H1 (cell line): ENCODE results near the gene CCDC116. TPM values are rescaled to one million over a fixed set of nuclear protein-coding genes. Genes with fewer than 3 reads are reported as not detected.

ENCODE experiments used
- CTCF ChIA-PET: fragments of 300-600 bp; sonication (Branson Sonifier 250); formaldehyde crosslinking; loops from one replicate; lab custom pipeline; 2021; ENCODE audit not compliant: partially characterized antibody; lab: Charles Lee
- POLR2A ChIA-PET: fragments of 300-600 bp; sonication (Branson Sonifier 250); formaldehyde crosslinking; loops from one replicate; lab custom pipeline; 2021; ENCODE audit warnings: inconsistent platforms; ENCODE audit not compliant: partially characterized antibody; lab: Charles Lee
- DNase-seq, 2 experiments: peaks; one replicate each; pipeline versions ENCODE4 v3.0.0 to v3.0.0-alpha.2; 2010 to 2022; ENCODE audit warnings: low spot score in 2 of 2, low read depth in 1 of 2, mixed read lengths in 1 of 2
- FAIRE-seq: peaks from 2 replicates; lab custom pipeline; 2011; peaks lifted over from hg19 to GRCh38; lab: Jason Lieb, UNC
- H2AFZ ChIP-seq: 2 replicates; pipeline ENCODE4 v1.8.1; 2012; ENCODE audit warnings: low read length, inconsistent platforms
- H2AK5ac ChIP-seq: 2 replicates; pipeline ENCODE4 v1.6.1; 2013; ENCODE audit warnings: low read depth, low read length
- H2BK120ac ChIP-seq: replicated peaks from 2 replicates; pipeline ENCODE3; 2013; ENCODE audit warnings: low read depth, low read length, inconsistent platforms
- H2BK12ac ChIP-seq: 2 replicates; pipeline ENCODE4 v1.6.1; 2013; ENCODE audit warnings: low read depth, low read length
- H2BK15ac ChIP-seq: 2 replicates; pipeline ENCODE4 v1.6.1; 2013; ENCODE audit warnings: low read length
- H2BK20ac ChIP-seq: 2 replicates; pipeline ENCODE4 v1.6.1; 2013; ENCODE audit warnings: low read length
- H2BK5ac ChIP-seq: 2 replicates; pipeline ENCODE4 v1.6.1; 2013; ENCODE audit warnings: low read depth, low read length
- H3K14ac ChIP-seq: 2 replicates; pipeline ENCODE4 v1.6.1; 2013; ENCODE audit warnings: inconsistent platforms; ENCODE audit not compliant: insufficient read length
- H3K18ac ChIP-seq: 2 replicates; pipeline ENCODE4 v1.6.1; 2013; ENCODE audit warnings: low read length; ENCODE audit errors: extremely low read depth
- H3K23ac ChIP-seq: 2 replicates; pipeline ENCODE4 v1.6.1; 2013; ENCODE audit warnings: inconsistent platforms; ENCODE audit not compliant: insufficient read length
- H3K23me2 ChIP-seq: 2 replicates; pipeline ENCODE4 v1.6.1; 2013; ENCODE audit warnings: low read depth, low read length
- H3K27ac ChIP-seq: 2 replicates; pipeline ENCODE4 v1.6.1; 2011; ENCODE audit warnings: low read depth, low read length, inconsistent platforms
- H3K27me3 ChIP-seq, 4 experiments: replicated peaks in 1 of 4; 1 replicate in 1 of 4; 2 replicates in 3 of 4; pipeline versions ENCODE4 v1.6.1 to v1.8.1; 2011 to 2013; ENCODE audit warnings: low read length in 3 of 4, mild to moderate bottlenecking in 3 of 4, inconsistent platforms in 2 of 4, mixed read lengths in 2 of 4, moderate library complexity in 1 of 4; ENCODE audit not compliant: control insufficient read depth in 3 of 4, insufficient read depth in 3 of 4; ENCODE audit errors: extremely low read depth in 1 of 4
- H3K36me3 ChIP-seq, 4 experiments: 2 replicates each; pipeline versions ENCODE4 v1.6.1 to v1.8.1; 2011 to 2013; ENCODE audit warnings: mild to moderate bottlenecking in 4 of 4, low read length in 3 of 4, moderate library complexity in 2 of 4, control low read depth in 1 of 4, inconsistent platforms in 1 of 4; ENCODE audit not compliant: insufficient read depth in 4 of 4, control insufficient read depth in 2 of 4
- H3K4ac ChIP-seq: replicated peaks from 2 replicates; pipeline ENCODE3; 2013; ENCODE audit warnings: low read length, low read depth, mixed read lengths, inconsistent platforms; ENCODE audit not compliant: insufficient read length
- H3K4me1 ChIP-seq, 4 experiments: replicated peaks in 1 of 4; 1 replicate in 1 of 4; 2 replicates in 3 of 4; pipeline versions ENCODE4 v1.6.1 to v1.8.1; 2011 to 2013; ENCODE audit warnings: low read length in 3 of 4, inconsistent platforms in 2 of 4, mixed read lengths in 1 of 4; ENCODE audit not compliant: insufficient read depth in 4 of 4, control insufficient read depth in 3 of 4
- H3K4me2 ChIP-seq, 2 experiments: 2 replicates each; pipeline versions ENCODE4 v1.6.1 to v1.8.1; 2011 to 2013; ENCODE audit warnings: low read depth in 2 of 2, low read length in 2 of 2, control low read depth in 1 of 2, inconsistent platforms in 1 of 2, mild to moderate bottlenecking in 1 of 2; ENCODE audit not compliant: insufficient read depth in 1 of 2
- H3K4me3 ChIP-seq, 4 experiments: fragments of 200-600, 300-600 bp in 1 of 4; sonication (generic), shearing (Covaris generic), sonication (Bioruptor Twin) in 1 of 4; 2 replicates each; pipeline versions ENCODE4 v1.5.1 to v1.8.1; 2011 to 2016; ENCODE audit warnings: low read length in 4 of 4, low read depth in 3 of 4, control low read depth in 2 of 4, inconsistent platforms in 2 of 4, mild to moderate bottlenecking in 2 of 4, mixed read lengths in 1 of 4, moderate library complexity in 1 of 4; ENCODE audit not compliant: insufficient read depth in 2 of 4; ENCODE audit errors: extremely low read depth in 1 of 4
- H3K56ac ChIP-seq: replicated peaks from 2 replicates; pipeline ENCODE3; 2013; ENCODE audit warnings: low read depth, mild to moderate bottlenecking, mixed read lengths, low read length, inconsistent platforms; ENCODE audit not compliant: insufficient read length
- H3K79me1 ChIP-seq: 2 replicates; pipeline ENCODE4 v1.6.1; 2013; ENCODE audit warnings: low read depth, low read length, control low read depth
- H3K79me2 ChIP-seq, 2 experiments: 2 replicates each; pipeline versions ENCODE4 v1.6.1 to v1.8.1; 2012 to 2013; ENCODE audit warnings: low read length in 2 of 2, mild to moderate bottlenecking in 2 of 2, inconsistent platforms in 1 of 2; ENCODE audit not compliant: insufficient read depth in 2 of 2, control insufficient read depth in 1 of 2
- H3K9ac ChIP-seq, 4 experiments: replicated peaks in 1 of 4; 1 replicate in 1 of 4; 2 replicates in 3 of 4; pipeline versions ENCODE4 v1.6.1 to v1.8.1; 2011 to 2013; ENCODE audit warnings: low read depth in 3 of 4, low read length in 3 of 4, control low read depth in 2 of 4, mild to moderate bottlenecking in 2 of 4, moderate library complexity in 2 of 4, inconsistent platforms in 1 of 4; ENCODE audit errors: extremely low read depth in 1 of 4
- H3K9me3 ChIP-seq, 2 experiments: 2 replicates each; pipeline versions ENCODE4 v1.6.1 to v1.8.1; 2012 to 2013; ENCODE audit warnings: mild to moderate bottlenecking in 2 of 2, moderate library complexity in 2 of 2, control low read depth in 1 of 2, inconsistent platforms in 1 of 2, low read depth in 1 of 2, low read length in 1 of 2, mixed read lengths in 1 of 2; ENCODE audit not compliant: insufficient read depth in 2 of 2
- H4K20me1 ChIP-seq, 2 experiments: replicated peaks in 1 of 2; 2 replicates each; pipeline versions ENCODE3 to v1.8.1; 2011 to 2013; ENCODE audit warnings: inconsistent platforms in 2 of 2, low read length in 2 of 2, mild to moderate bottlenecking in 1 of 2; ENCODE audit not compliant: insufficient read depth in 2 of 2, control insufficient read depth in 1 of 2
- H4K5ac ChIP-seq: 2 replicates; pipeline ENCODE4 v1.6.1; 2013; ENCODE audit warnings: low read length, low read depth, mixed read lengths, inconsistent platforms; ENCODE audit not compliant: insufficient read length
- H4K8ac ChIP-seq: 2 replicates; pipeline ENCODE4 v1.8.0; 2013; ENCODE audit warnings: mild to moderate bottlenecking, moderate library complexity, low read length, inconsistent platforms; ENCODE audit not compliant: insufficient read depth; ENCODE audit errors: extremely low read depth
- H4K91ac ChIP-seq: replicated peaks from 2 replicates; pipeline ENCODE3; 2013; ENCODE audit warnings: low read length, mixed read lengths, inconsistent platforms; ENCODE audit not compliant: insufficient read length
- EP300 ChIP-seq, 2 experiments: IDR thresholded peaks; 1 replicate in 1 of 2; 2 replicates in 1 of 2; pipeline ENCODE4 v1.6.1; 2011 to 2012; ENCODE audit warnings: low read depth in 2 of 2, low read length in 2 of 2, mild to moderate bottlenecking in 2 of 2, borderline replicate concordance in 1 of 2, inconsistent platforms in 1 of 2, moderate library complexity in 1 of 2
- WGBS, 2 experiments: shearing (Covaris generic) in 1 of 2; methylation state at CpG; one replicate each; pipeline versions ENCODE4 v1.1.6 to v1.1.7; 2013 to 2015; ENCODE audit warnings: low lambda C conversion rate in 2 of 2, mixed read lengths in 2 of 2, inconsistent platforms in 1 of 2, low coverage in 1 of 2, missing lambda C conversion rate in 1 of 2; ENCODE audit not compliant: insufficient replicate concordance in 2 of 2, insufficient coverage in 1 of 2, insufficient read length in 1 of 2; ENCODE audit errors: extremely low coverage in 1 of 2, missing lambda C conversion rate in 1 of 2; 5-methylcytosine and 5-hydroxymethylcytosine counted together
- polyA plus RNA-seq, 7 experiments: library from polyadenylated mRNA; depleted of rRNA in 3 of 7; stranded (reverse) in 5 of 7; unstranded in 2 of 7; fragments of >200 nt in 5 of 7; fragments of 200-250 nt in 2 of 7; gene quantifications; 1 replicate in 5 of 7; 2 replicates in 1 of 7; 4 replicates in 1 of 7; pipeline versions ENCODE4 v1.2.1 to v1.2.3, GENCODE V29; 2011 to 2013; ENCODE audit warnings: missing spikeins in 2 of 7, mixed read lengths in 2 of 7
- total RNA-seq: library from RNA; stranded (reverse); fragmentation: NEBNext Ultra II Directional; extraction: Animal tissue kit (Norgen Biotek cat#: 25700); gene quantifications from 2 replicates; pipeline ENCODE4 v1.2.1, GENCODE V29; 2021
- TF ChIP-seq, protein P1 (sequence below), 3 experiments: IDR thresholded peaks; 1 replicate in 2 of 3; 2 replicates in 1 of 3; pipeline versions ENCODE4 v1.5.1 to v1.6.1; 2011; ENCODE audit warnings: low read length in 3 of 3, mild to moderate bottlenecking in 3 of 3, inconsistent platforms in 2 of 3, low read depth in 1 of 3, moderate library complexity in 1 of 3; ENCODE audit not compliant: insufficient read depth in 1 of 3; ENCODE audit errors: control extremely low read depth in 1 of 3

CCDC116 gene
- total and polyA plus RNA-seq, 2 of the 8 experiments (the other 6 are each of a cell fraction or from before 2014, with no cell fraction given) = 0.08 TPM; not detected in 1

DNA sequence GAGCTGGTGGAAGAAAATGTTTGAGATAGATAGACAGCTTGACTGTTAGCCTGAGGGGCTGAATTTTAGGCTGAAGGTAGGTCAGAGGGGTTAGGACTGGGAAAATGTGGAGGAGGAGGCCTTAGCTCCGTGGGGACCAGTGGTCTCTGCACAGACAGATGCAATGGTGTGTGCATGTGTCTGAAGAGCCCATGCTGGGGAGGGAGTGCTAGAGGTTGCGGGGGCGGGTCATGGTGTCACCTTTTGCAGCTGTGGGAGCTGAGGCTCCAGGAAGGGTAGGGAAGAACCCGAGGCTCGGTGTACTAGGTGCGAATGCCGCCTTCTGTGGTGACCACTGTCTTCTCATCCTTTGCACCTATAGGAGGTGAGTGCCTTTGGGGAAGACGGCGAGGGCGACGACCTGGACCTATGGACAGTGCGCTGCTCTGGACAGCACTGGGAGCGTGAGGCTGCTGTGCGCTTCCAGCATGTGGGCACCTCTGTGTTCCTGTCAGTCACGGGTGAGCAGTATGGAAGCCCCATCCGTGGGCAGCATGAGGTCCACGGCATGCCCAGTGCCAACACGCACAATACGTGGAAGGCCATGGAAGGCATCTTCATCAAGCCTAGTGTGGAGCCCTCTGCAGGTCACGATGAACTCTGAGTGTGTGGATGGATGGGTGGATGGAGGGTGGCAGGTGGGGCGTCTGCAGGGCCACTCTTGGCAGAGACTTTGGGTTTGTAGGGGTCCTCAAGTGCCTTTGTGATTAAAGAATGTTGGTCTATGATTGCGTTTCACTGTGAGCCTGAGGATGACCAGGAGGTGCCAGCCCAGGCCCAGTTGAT lies 11.2 kb downstream of the CCDC116 start:
- peak overlapping the region; percentile 17 to 79; a peak in 3 of 4 replicates for H3K4me2 ChIP-seq
- ChIA-PET POLR2A (interaction anchor here (1.0 to 5.7 kb wide), 4 partner anchors 10 to 72 kb away, joined by 3 to 74 read pairs (median 23); partner anchors contain the start of genes CCDC116, PPIL2 and YDJC), CTCF (interaction anchor here (0.7 to 22.2 kb wide), 16 partner anchors 9 to 187 kb away, joined by 3 to 499 read pairs (median 11); partner anchors contain the start of genes CCDC116, PPIL2 and YDJC)
- peaks cover 0 to 5% (median 2%) of the 10 kb centered on the region in 4 experiments; a peak in 4 of 7 replicates for H3K4me1 ChIP-seq
- no peak overlapping the region for H2BK120ac ChIP-seq
- H3K14ac ChIP-seq = no peak overlapping the region
- H4K5ac ChIP-seq = no peak overlapping the region
- no peak overlapping the region for H4K91ac ChIP-seq
- no peak overlapping the region for H2AK5ac ChIP-seq
- no peaks in the 10 kb centered on the region for H3K79me2 ChIP-seq
- H3K36me3 ChIP-seq = no peaks in the 10 kb centered on the region
- H3K79me1 ChIP-seq = no peaks in the 10 kb centered on the region
- no peak overlapping the region for H2BK20ac ChIP-seq
- H3K4me3 ChIP-seq = peak overlapping the region in 3 of 4 experiments; percentile 13 to 77 (median 27); a peak in 2 of 8 replicates
- peaks cover 5% of the 10 kb centered on the region; the same call in 1 of the 2 replicates for H3K23me2 ChIP-seq
- H2AFZ ChIP-seq = no peak overlapping the region
- no peak overlapping the region for H3K23ac ChIP-seq
- peak overlapping the region; percentile 57 for H4K8ac ChIP-seq
- FAIRE-seq = no peak
- no peak overlapping the region for H2BK12ac ChIP-seq
- H2BK15ac ChIP-seq = no peak overlapping the region
- peaks cover 0 to 7% (median 1%) of the 10 kb centered on the region in 4 experiments; a peak in 3 of 7 replicates for H3K27me3 ChIP-seq
- no peak overlapping the region for H3K4ac ChIP-seq
- 92% methylated on average over 22 of the region's 22 CpGs; no CpG with 5 or more reads in 1 of the 2 experiments for WGBS, 2 experiments
- H3K9ac ChIP-seq = no peak overlapping the region
- H2BK5ac ChIP-seq = no peak overlapping the region
- no peak overlapping the region for H3K18ac ChIP-seq
- TF ChIP-seq, protein P1, sequence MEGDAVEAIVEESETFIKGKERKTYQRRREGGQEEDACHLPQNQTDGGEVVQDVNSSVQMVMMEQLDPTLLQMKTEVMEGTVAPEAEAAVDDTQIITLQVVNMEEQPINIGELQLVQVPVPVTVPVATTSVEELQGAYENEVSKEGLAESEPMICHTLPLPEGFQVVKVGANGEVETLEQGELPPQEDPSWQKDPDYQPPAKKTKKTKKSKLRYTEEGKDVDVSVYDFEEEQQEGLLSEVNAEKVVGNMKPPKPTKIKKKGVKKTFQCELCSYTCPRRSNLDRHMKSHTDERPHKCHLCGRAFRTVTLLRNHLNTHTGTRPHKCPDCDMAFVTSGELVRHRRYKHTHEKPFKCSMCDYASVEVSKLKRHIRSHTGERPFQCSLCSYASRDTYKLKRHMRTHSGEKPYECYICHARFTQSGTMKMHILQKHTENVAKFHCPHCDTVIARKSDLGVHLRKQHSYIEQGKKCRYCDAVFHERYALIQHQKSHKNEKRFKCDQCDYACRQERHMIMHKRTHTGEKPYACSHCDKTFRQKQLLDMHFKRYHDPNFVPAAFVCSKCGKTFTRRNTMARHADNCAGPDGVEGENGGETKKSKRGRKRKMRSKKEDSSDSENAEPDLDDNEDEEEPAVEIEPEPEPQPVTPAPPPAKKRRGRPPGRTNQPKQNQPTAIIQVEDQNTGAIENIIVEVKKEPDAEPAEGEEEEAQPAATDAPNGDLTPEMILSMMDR (IDR thresholded peaks at IDR 0.05; ENCODE audit: control extremely low read depth in 1 of 3, insufficient read depth in 1 of 3, low read depth in 1 of 3, low read length in 3 of 3) = peak in 2 of 3 experiments; percentile 24 to 38; a peak in 2 of 4 replicates
- no peak for TF ChIP-seq EP300 (IDR thresholded peaks at IDR 0.05; ENCODE audit: borderline replicate concordance in 1 of 2, low read depth in 2 of 2, low read length in 2 of 2)
- no peak overlapping the region for H3K27ac ChIP-seq
- no peak overlapping the region for H3K56ac ChIP-seq
- H3K9me3 ChIP-seq = no peaks in the 10 kb centered on the region
- no peak for DNase-seq
- peaks cover 0 to 11% of the 10 kb centered on the region in 2 experiments for H4K20me1 ChIP-seq
